Measurements from ENCODE around the gene PSD2. TPM values are rescaled to one million over a fixed set of nuclear protein-coding genes. Genes with fewer than 3 reads are reported as not detected.

Gene PSD2
- total RNA-seq, 1 donor from 2014 or later, result 0.20 TPM

GRCh38 chr5:139763280-139763929, 32.2 kb upstream of the PSD2 start:
- no peak for DNase-seq

GRCh38 chr5:139763930-139764791, 31.4 kb upstream of the PSD2 start:
- no peak for DNase-seq

- DNase-seq, result no peak
Measured at GRCh38 chr5:139764886-139765408, 30.7 kb upstream of the PSD2 start.

- DNase-seq, result peak; percentile 68
Measured at GRCh38 chr5:139765409-139766217, 30.0 kb upstream of the PSD2 start.

GRCh38 chr5:139767960-139768359, 27.6 kb upstream of the PSD2 start:
- no peak for DNase-seq

- no peak for DNase-seq
Measured at GRCh38 chr5:139768807-139769465, 26.7 kb upstream of the PSD2 start.

- no peak for DNase-seq
Measured at GRCh38 chr5:139769477-139769876, 26.1 kb upstream of the PSD2 start.

- DNase-seq, result no peak
Measured at GRCh38 chr5:139770722-139771121, 24.9 kb upstream of the PSD2 start.

- DNase-seq, result no peak
Measured at GRCh38 chr5:139772089-139772791, 23.4 kb upstream of the PSD2 start.

- no peak for DNase-seq
Measured at GRCh38 chr5:139772927-139773690, 22.5 kb upstream of the PSD2 start.

- DNase-seq, result no peak
Measured at GRCh38 chr5:139774980-139775661, 20.5 kb upstream of the PSD2 start.

- DNase-seq, result no peak
Measured at GRCh38 chr5:139775872-139776271, 19.7 kb upstream of the PSD2 start.

GRCh38 chr5:139776861-139777260, 18.7 kb upstream of the PSD2 start:
- DNase-seq, result no peak

GRCh38 chr5:139783436-139783965, 12.1 kb upstream of the PSD2 start:
- no peak for DNase-seq

- DNase-seq, result no peak
Measured at GRCh38 chr5:139784488-139784887, 11.1 kb upstream of the PSD2 start.

- DNase-seq, result no peak
Measured at GRCh38 chr5:139787257-139787567, 8.4 kb upstream of the PSD2 start.

- peak; percentile 71 for DNase-seq
Measured at GRCh38 chr5:139787568-139788293, 7.9 kb upstream of the PSD2 start.

GRCh38 chr5:139788294-139788910, 7.2 kb upstream of the PSD2 start:
- DNase-seq, result no peak
